GM12878 (cell line): ENCODE measurements around the gene UBXN7. TPM values are rescaled to one million over a fixed set of nuclear protein-coding genes. Genes with fewer than 3 reads are reported as not detected.

Source experiments
- ATAC-seq: fragments of 200-7000 bp; cut with Tn5 transposase; 3 replicates; pipeline ENCODE4 v1.9.1; 2020; ENCODE audit warnings: mild to moderate bottlenecking, moderate library complexity
- BruUV-seq: library from RNA; stranded (reverse); fragments of 400-500 nt; replicated peaks from 2 replicates; lab custom pipeline; 2021; lab: Mats Ljungman, UMichigan
- CTCF ChIA-PET: fragments of 300-600 bp; sonication (Branson Sonifier 250); formaldehyde crosslinking; extraction: SDS; loops from one replicate; lab custom pipeline; 2021; ENCODE audit warnings: inconsistent platforms; lab: Yijun Ruan, JAX
- POLR2A ChIA-PET: fragments of 350-600 bp; formaldehyde crosslinking; extraction: SDS; loops from one replicate; lab custom pipeline; 2021; ENCODE audit warnings: inconsistent platforms; lab: Charles Lee
- RAD21 ChIA-PET: fragments of 300-600 bp; sonication (Branson Sonifier 250); formaldehyde crosslinking; loops from one replicate; lab custom pipeline; 2023; ENCODE audit warnings: antibody characterized with exemption; ENCODE audit not compliant: unreplicated experiment; lab: Charles Lee
- SMC1A ChIA-PET: fragments of 300-600 bp; sonication (Branson Sonifier 250); formaldehyde crosslinking; loops from one replicate; lab custom pipeline; 2023; ENCODE audit not compliant: unreplicated experiment, uncharacterized antibody; lab: Charles Lee
- DNase-seq: peaks from one replicate; pipeline ENCODE4 v3.0.0-alpha.2; 2011; ENCODE audit warnings: low read depth, low spot score
- FAIRE-seq: peaks from 3 replicates; lab custom pipeline; 2011; peaks lifted over from hg19 to GRCh38; lab: Jason Lieb, UNC
- H2AFZ ChIP-seq: 2 replicates; pipeline ENCODE4 v1.6.0; 2011; ENCODE audit warnings: low read depth, low read length, control low read depth; ENCODE audit not compliant: control insufficient read depth
- H3K27ac ChIP-seq: 2 replicates; pipeline ENCODE4 v1.5.1; 2011; ENCODE audit warnings: control low read depth; ENCODE audit not compliant: control insufficient read depth, insufficient read depth
- H3K27me3 ChIP-seq, 2 experiments: replicated peaks in 1 of 2; 2 replicates each; pipeline versions ENCODE4 v1.6.0 to v1.6.1; 2011; ENCODE audit warnings: low read length in 1 of 2; ENCODE audit not compliant: control insufficient read depth in 2 of 2, insufficient read depth in 2 of 2
- H3K36me3 ChIP-seq, 2 experiments: 2 replicates each; pipeline ENCODE4 v1.5.1; 2011; ENCODE audit warnings: low read length in 1 of 2; ENCODE audit not compliant: control insufficient read depth in 2 of 2, insufficient read depth in 2 of 2
- H3K4me1 ChIP-seq: 2 replicates; pipeline ENCODE4 v1.6.1; 2011; ENCODE audit warnings: mild to moderate bottlenecking, low read length, moderate library complexity, mixed read lengths; ENCODE audit not compliant: control insufficient read depth, insufficient read depth
- H3K4me2 ChIP-seq: 2 replicates; pipeline ENCODE4 v1.6.0; 2011; ENCODE audit warnings: control low read depth; ENCODE audit not compliant: control insufficient read depth, insufficient read depth
- H3K4me3 ChIP-seq: fragments of 200-600 bp; sonication (generic); 2 replicates; pipeline ENCODE4 v1.5.1; 2016
- H3K79me2 ChIP-seq: 2 replicates; pipeline ENCODE4 v1.6.0; 2011; ENCODE audit warnings: low read length; ENCODE audit not compliant: control insufficient read depth, insufficient read depth
- H3K9ac ChIP-seq: 2 replicates; pipeline ENCODE4 v1.8.0; 2011; ENCODE audit warnings: low read length, control low read depth, mixed read lengths; ENCODE audit not compliant: control insufficient read depth, insufficient read depth
- H3K9me3 ChIP-seq: replicated peaks from 3 replicates; pipeline ENCODE4 v1.5.1; 2011; ENCODE audit warnings: mild to moderate bottlenecking, low read length; ENCODE audit not compliant: control insufficient read depth, insufficient read depth
- H4K20me1 ChIP-seq: 2 replicates; pipeline ENCODE4 v1.6.0; 2011; ENCODE audit not compliant: control insufficient read depth, insufficient read depth
- HCFC1 ChIP-seq: fragments of 150-350 bp; IDR thresholded peaks from 2 replicates; pipeline ENCODE4 v1.6.1; 2014; ENCODE audit warnings: low read length
- IRF5 ChIP-seq: fragments of 450-650 bp; IDR thresholded peaks from 2 replicates; pipeline ENCODE4 v1.6.1; 2017; ENCODE audit warnings: borderline replicate concordance
- JUND ChIP-seq: IDR thresholded peaks from 2 replicates; pipeline ENCODE4 v1.6.1; 2012; ENCODE audit warnings: low read depth, mild to moderate bottlenecking, low read length, improper control_type of control experiment, moderate library complexity
- MLLT1 ChIP-seq: fragments of 450-650 bp; IDR thresholded peaks from 2 replicates; pipeline ENCODE4 v1.6.1; 2016; ENCODE audit warnings: mild to moderate bottlenecking
- NFXL1 ChIP-seq: fragments of 450-650 bp; IDR thresholded peaks from 2 replicates; pipeline ENCODE4 v1.6.1; 2017; ENCODE audit warnings: antibody characterized with exemption, mild to moderate bottlenecking, borderline replicate concordance
- NR2F1 ChIP-seq: fragments of 450-650 bp; conservative IDR thresholded peaks from 2 replicates; pipeline ENCODE4 v1.6.1; 2017; ENCODE audit warnings: mild to moderate bottlenecking
- PBX3 ChIP-seq: IDR thresholded peaks from 2 replicates; pipeline ENCODE4 v1.6.1; 2011; ENCODE audit warnings: mild to moderate bottlenecking, low read depth, low read length, moderate library complexity; ENCODE audit not compliant: insufficient replicate concordance
- SIX5 ChIP-seq: IDR thresholded peaks from 2 replicates; pipeline ENCODE4 v1.6.1; 2011; ENCODE audit warnings: mild to moderate bottlenecking, low read depth, low read length, moderate library complexity; ENCODE audit not compliant: severe bottlenecking
- SMAD5 ChIP-seq: IDR thresholded peaks from 2 replicates; pipeline ENCODE4 v1.6.1; 2016; ENCODE audit warnings: antibody characterized with exemption, low read depth
- SUZ12 ChIP-seq: fragments of 200-600 bp; sonication (generic); IDR thresholded peaks from one replicate; pipeline ENCODE4 v1.6.1; 2018; ENCODE audit warnings: antibody characterized with exemption, mild to moderate bottlenecking; ENCODE audit not compliant: unreplicated experiment
- TCF12 ChIP-seq: IDR thresholded peaks from 2 replicates; pipeline ENCODE4 v1.6.1; 2011; ENCODE audit warnings: low read depth, mild to moderate bottlenecking, low read length
- ZBED1 ChIP-seq: IDR thresholded peaks from 2 replicates; pipeline ENCODE4 v1.6.1; 2016; ENCODE audit warnings: borderline replicate concordance
- ZNF24 ChIP-seq: fragments of 450-650 bp; IDR thresholded peaks from 2 replicates; pipeline ENCODE4 v1.6.1; 2017; ENCODE audit warnings: antibody characterized with exemption, mild to moderate bottlenecking
- ZNF274 ChIP-seq: IDR thresholded peaks from one replicate; pipeline ENCODE4 v1.8.0; 2011; ENCODE audit not compliant: insufficient read length, insufficient read depth
- WGBS: methylation state at CpG from one replicate; pipeline ENCODE4 v1.1.6; 2016; ENCODE audit warnings: low lambda C conversion rate; ENCODE audit not compliant: insufficient replicate concordance, insufficient coverage; ENCODE audit errors: missing lambda C conversion rate; 5-methylcytosine and 5-hydroxymethylcytosine counted together
- in situ Hi-C: fragments of 300-500 bp; cut with MboI; formaldehyde crosslinking; loops from 9 replicates; pipeline ENCODE4 v1.14.3; 2018; ENCODE audit warnings: mixed read lengths
- intact Hi-C: fragments of 100-400 bp; cut with micrococcal nuclease; formaldehyde crosslinking; loops from one replicate; pipeline ENCODE4 v1.14.2; 2022; ENCODE audit not compliant: unreplicated experiment
- polyA plus RNA-seq, 11 experiments: library from polyadenylated mRNA; depleted of rRNA in 4 of 11; unstranded in 6 of 11; stranded (reverse) in 5 of 11; fragments of >200 nt; fragmentation: Nextera tagmentation in 4 of 11; fragmentation: Illumina TruSeq in 1 of 11; extraction: Ambion mirVana in 4 of 11; extraction: Trizol in 1 of 11; gene quantifications; 1 replicate in 1 of 11; 2 replicates in 10 of 11; pipeline versions ENCODE4 v1.2.1 to v1.2.3, GENCODE V29; 2011 to 2016; ENCODE audit warnings: inconsistent platforms in 2 of 11, missing spikeins in 2 of 11, low read depth in 1 of 11
- total RNA-seq, 4 experiments: library from RNA; depleted of rRNA in 3 of 4; stranded (reverse); fragments of >200 nt in 3 of 4; fragmentation: Illumina TruSeq in 1 of 4; extraction: Trizol in 1 of 4; gene quantifications; 2 replicates each; pipeline versions ENCODE4 v1.2.1 to v1.2.3, GENCODE V29; 2013 to 2021
- TF ChIP-seq, protein P1 (sequence below): fragments of 450-650 bp; IDR thresholded peaks from 2 replicates; pipeline ENCODE4 v1.6.1; 2014; ENCODE audit warnings: mild to moderate bottlenecking

Gene UBXN7
- total and polyA plus RNA-seq, 10 of the 15 experiments (the other 5 are each of a cell fraction or from before 2014, with no cell fraction given), result 4.8 to 78.4 (median 24.9) TPM

GRCh38 chr3:196477678-196478077, 45.5 kb upstream of the UBXN7 start:
- no peak for ATAC-seq
- H3K27me3 ChIP-seq, result no peaks in the 10 kb centered on the region
- no peaks in the 10 kb centered on the region for H3K9me3 ChIP-seq
- intact Hi-C loops (no loop called here), in situ Hi-C loops (no loop called here)
- DNase-seq, result no peak
- RAD21 ChIA-PET, result interaction anchor here (1.1 kb wide), 1 partner anchor 12 kb away, joined by 4 read pairs; no protein-coding TSS in a partner anchor
- FAIRE-seq, result no peak
- H2AFZ ChIP-seq, result no peak overlapping the region
- H3K27ac ChIP-seq, result no peak overlapping the region
- 100% methylated on average over 4 of the region's 4 CpGs for WGBS
- no TSS peak for BruUV-seq
- no peaks in the 10 kb centered on the region for H4K20me1 ChIP-seq
- H3K4me2 ChIP-seq, result no peak overlapping the region
- CTCF ChIA-PET, result interaction anchor here (1.5 kb wide), 1 partner anchor 48 kb away, joined by 3 read pairs; no protein-coding TSS in a partner anchor
- H3K4me3 ChIP-seq, result no peak overlapping the region
- no peaks in the 10 kb centered on the region for H3K79me2 ChIP-seq
- POLR2A ChIA-PET, result interaction anchor here (0.6 kb wide), 1 partner anchor 108 kb away, joined by 3 read pairs; no protein-coding TSS in a partner anchor
- H3K9ac ChIP-seq, result no peak overlapping the region
- H3K4me1 ChIP-seq, result no peaks in the 10 kb centered on the region
- TF ChIP-seq TCF12 (no peak), SUZ12 (no peak), NR2F1 (no peak), ZNF274 (no peak), IRF5 (no peak), ZBED1 (no peak), MLLT1 (no peak), ZNF24 (no peak), PBX3 (no peak), NFXL1 (no peak), JUND (no peak), SMAD5 (no peak), HCFC1 (no peak), SIX5 (no peak)
- TF ChIP-seq, protein P1, sequence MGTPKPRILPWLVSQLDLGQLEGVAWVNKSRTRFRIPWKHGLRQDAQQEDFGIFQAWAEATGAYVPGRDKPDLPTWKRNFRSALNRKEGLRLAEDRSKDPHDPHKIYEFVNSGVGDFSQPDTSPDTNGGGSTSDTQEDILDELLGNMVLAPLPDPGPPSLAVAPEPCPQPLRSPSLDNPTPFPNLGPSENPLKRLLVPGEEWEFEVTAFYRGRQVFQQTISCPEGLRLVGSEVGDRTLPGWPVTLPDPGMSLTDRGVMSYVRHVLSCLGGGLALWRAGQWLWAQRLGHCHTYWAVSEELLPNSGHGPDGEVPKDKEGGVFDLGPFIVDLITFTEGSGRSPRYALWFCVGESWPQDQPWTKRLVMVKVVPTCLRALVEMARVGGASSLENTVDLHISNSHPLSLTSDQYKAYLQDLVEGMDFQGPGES, result no peak
- H3K36me3 ChIP-seq, result peaks cover 7 to 62% of the 10 kb centered on the region in 2 experiments
- SMC1A ChIA-PET, result interaction anchor here (1.3 to 2.2 kb wide), 2 partner anchors 9 to 12 kb away, joined by 5 to 6 read pairs; no protein-coding TSS in a partner anchor
